HG03097 (cell line): Measurements from ENCODE around the gene PKD1.
"Not testable (repeated sequence)": the region's sequence is repeated elsewhere in the genome, so short reads cannot be mapped to it uniquely, and the experiment has no call there.

Experiments used
- ATAC-seq: cut with Tn5 transposase; IDR thresholded peaks from one replicate; pipeline ENCODE4 v1.9.1; 2021; ENCODE audit not compliant: unreplicated experiment, low FRiP score

The PKD1 gene

DNA sequence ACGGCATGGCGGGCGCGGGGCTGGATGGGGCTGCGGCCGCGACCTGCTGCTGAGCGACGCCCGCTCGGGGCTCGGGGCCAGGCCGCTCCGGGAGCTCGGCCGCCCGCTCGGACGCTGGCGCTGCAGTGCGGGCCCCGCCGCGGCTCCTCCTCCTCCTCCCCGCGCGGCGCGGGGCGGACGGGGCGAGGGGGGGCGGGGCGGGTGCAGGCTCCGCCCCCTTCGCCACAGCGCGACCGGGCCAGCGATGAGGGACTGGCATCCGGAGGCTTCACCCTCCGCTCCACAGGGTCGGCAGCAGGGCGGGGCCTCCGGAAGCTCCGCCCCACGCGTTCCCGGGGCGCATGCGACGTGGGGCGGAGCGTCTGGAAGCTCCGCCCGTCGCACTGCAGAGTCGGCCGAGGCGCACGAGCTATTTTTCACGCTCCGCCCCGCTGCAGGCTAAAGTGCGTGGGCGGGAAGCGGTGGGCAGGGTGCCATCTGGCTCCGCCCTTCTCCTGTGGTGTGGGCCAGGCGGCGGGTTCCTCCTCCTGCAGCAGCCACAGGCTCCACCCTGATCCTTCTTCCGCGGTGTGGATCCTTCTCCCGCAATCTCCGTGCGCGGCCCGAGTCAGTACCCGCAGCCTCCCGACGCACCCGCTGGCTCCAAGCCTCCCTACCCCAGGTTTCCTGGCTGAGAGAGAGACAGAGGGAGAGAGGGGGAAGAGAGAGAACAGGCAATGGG is at the start of gene PKD1:
Gene PKD1, minus strand, starts transcription at position 129 of the 721 bp plus-strand sequence. CDS start 209 bp downstream, outside the sequence.
- not testable (repeated sequence) for ATAC-seq

DNA sequence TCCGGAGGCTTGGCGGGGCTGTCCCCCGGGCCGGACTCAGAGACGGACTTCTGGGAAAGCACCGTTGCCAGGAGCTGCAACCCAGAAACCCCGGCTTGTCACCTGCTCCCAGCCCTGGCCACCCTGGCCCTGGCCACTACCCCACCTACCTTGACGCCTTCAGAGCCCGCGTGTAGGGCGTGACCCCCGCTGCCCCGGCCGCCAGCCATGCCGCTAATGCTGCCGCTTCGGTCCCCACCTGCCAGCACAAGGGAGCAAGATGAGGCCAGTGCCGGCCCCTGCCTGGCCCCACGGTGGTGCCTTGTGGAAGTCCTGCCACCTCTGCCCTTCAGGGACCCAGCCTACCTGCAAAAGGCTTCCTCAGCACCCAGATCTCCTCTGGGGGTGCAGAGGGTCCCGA is 49.3 kb upstream of the PKD1 start:
- no peak for ATAC-seq

DNA sequence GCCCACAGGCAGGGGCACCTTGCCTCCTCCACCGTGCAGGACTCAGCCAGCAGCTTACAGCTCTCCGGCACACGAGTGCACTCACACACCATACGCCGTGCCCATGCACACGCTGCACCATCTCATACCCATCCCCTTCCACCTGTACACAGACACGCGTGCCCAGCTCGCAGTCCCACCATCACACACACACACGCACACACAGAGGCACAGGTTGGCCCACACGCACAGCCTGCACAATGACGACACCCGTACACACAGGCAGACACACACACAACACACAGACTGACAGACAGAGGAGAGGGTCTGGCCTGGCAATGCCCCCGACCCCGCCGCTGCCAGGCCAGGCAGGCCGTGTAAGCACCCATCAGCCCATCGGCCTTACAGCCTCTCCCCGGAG is 48.6 kb upstream of the PKD1 start:
- no peak for ATAC-seq

DNA sequence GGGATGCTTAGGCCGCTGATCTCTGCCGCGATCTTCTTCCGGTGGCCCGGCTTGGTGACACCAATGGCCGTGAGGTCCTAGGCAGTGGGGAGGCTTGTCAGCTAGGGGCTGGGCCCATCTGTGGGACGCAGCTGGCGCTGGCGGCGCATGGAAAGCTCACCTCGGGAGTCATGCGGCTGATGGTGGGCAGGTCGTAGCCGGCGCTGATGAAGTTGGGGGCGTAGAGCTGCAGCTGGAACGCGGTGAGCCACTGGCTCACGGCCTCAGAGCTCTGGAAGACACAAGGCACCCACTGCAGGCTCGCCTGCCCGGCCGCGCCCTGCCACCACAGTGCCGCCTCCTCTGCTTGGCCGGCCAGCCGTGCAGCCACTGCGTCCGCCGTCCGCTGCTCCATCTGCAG is 48.0 kb upstream of the PKD1 start:
- ATAC-seq = no peak

DNA sequence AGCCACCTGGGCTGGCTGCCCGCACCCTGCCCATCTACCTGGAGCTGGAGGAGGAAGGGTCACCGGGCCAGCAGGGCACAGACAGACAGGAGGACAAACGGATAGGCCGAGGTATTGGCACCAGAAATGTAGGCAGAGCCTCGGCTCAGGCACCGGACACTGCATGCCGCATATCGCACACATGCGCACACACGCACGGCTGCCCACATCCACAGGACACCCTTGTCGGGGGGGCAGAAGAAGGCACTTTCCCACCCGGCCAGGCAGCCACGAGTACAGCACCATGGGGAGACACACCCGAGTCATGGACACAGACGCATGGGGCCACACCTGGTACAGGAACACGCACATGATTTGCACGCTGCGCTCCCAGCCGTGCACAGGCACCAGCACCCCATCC is 46.3 kb upstream of the PKD1 start:
- ATAC-seq = no peak

DNA sequence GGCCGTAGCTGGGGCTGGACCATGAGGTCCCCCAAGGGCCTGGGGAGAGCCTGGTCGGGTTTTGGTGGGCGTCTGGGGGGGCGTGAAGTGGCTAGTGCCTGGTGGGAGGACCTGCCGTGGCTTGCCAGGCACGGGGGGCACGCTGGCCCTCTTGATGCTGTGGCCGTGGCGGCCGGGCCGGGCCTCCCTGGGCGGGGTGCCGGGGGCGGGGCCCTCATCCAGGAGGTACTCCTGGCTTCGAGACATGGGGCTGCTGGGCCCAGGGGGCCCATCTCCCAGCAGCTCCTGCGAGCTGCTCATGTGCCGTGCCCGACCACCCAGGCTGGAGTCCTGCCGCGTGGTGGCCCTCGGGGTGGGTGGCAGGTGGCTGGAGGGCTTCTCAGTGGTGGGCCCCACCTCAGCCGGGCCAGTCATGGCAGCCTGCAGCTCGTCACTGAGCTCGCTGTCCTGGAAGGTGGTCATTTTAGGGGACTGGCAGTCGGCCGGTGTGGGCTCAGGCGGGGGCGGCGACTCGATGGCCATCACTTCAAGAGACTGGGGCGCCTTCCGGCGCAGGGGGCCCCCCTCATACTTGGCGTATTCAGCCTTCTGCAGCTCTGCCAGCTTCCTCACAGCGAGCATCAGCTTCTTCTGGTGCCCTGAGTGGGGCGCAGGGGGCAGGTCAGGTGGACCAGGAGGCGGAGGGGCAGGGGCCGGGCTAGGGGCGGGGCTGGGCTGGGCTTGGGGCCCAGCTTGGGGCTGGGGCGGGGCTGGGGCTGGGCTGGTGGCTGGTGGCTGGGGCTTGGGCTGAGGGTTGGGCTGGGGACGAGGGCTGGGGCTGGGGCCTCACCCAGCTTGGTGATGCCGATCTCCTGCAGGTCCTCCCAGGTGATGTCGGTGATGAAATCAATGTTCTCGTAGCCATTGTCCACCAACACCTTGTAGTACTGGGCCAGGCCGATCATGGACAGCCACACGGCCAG is 45.5 kb upstream of the PKD1 start:
- ATAC-seq = no peak

DNA sequence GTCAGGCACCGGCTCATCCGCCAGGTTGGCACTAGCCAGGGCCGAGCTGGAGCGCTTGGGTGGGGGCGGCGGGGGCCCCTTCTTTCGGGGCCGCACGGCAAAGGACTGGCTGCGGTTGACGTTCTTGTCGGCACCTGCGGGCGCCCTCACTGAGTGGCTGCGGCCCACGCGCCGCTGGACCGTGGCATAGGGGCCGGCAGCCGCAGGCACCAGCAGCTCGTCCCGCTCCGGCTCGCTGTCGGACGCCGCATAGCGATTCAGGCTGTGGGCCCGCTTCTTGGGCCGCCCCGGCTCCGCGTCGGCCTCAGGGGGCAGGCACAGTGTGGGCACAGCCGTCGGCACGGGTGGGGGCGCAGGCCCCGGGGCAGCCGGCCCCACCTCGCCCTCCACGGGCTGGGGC is 44.8 kb upstream of the PKD1 start:
- ATAC-seq = no peak

DNA sequence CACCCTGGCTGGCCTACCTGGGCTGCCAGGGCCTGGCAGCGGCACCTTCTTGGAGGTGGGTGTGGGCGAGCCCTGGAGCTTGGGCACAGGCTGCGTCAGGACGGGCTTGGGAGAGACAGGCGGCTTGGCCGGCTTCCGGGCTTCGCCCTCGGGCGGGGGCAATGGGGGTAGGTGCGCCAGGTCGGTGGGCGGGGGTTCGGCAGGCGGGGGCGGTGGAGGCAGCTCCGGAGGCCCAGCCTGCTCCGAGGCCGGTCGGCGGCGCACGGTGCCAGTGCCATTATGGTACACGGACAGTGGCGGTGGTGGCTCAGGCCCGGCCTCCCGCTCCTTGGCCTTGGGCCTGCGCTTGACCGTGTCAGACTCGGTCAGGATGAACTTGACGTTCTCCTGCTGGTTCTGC is 43.9 kb upstream of the PKD1 start:
- no peak for ATAC-seq

DNA sequence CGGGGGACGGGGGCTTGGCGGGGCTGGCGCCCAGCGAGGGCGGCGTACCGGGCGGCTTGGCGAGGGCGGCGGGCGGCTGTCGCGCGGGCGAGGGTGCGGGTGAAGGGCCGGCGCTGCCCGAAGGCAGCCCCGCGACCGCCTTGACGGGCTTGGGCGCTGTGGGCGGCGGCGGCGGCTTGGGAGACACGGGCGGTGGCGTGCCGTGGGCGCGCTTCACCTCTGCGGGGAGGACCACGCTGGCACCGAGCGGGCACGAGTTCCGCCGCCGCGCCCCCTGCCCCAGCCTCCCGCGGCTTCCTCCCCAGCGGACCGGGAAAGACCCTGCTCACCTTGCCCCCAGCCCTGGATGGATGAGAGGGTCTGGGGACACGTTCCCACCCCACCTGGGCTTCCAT is 43.4 kb upstream of the PKD1 start:
- ATAC-seq = no peak

DNA sequence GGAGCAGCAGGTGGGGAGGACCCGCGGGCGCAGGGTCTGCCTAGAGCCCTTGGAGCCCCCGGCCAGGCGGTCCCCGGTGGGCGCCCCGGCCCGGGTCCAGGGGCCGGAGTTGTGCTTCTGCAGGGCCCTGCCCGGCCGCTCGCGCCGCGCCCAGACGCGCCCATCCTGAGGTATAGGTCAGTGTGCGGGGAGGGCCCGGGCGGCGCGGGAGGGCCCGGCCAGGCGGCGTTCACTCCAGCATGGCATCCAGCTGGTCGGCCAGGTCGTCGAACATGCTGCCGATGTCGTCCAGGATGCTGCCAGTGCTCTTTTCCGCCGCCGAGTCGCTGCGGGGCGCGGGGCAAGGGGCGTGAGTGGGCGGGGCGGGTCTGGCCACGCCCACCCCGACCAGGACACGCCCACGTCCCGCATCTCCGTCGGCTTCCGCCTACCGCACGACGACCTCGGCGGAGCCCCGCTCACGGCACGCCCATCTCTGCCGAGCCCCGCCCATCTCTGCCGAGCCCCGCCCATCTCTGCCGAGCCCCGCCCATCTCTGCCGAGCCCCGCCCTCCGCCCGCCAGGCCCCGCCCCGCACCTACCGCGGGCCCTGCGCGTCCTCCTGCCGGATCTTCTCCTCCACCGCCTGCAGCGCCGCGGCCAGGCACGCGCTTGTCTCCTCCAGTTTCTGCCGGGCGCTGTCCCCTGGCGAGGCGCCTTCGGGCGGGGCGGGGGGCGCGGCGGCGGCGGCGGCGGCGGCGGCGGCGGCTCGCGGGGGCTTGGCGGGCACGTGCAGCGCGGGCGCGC is 42.8 kb upstream of the PKD1 start:
- ATAC-seq = no peak

DNA sequence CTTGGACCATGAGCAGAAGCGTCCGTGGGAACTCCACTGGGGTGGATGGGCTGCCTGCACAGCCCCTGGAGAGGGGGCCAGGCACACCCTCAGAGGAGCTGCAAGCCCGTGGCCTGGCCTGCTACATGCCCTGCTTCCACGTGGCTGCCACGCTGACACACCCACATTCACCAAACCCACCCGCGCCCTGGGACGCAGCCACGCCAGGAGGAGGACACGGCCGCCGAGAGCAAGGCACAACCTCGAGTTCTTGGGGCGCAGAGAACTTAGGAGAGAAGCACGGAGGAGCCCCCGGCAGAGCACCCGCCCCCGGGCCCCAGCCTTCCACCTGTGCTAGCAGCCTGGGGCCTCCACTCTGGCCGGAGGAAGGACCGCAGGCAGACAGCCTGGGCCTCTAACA is 41.9 kb upstream of the PKD1 start:
- no peak for ATAC-seq

DNA sequence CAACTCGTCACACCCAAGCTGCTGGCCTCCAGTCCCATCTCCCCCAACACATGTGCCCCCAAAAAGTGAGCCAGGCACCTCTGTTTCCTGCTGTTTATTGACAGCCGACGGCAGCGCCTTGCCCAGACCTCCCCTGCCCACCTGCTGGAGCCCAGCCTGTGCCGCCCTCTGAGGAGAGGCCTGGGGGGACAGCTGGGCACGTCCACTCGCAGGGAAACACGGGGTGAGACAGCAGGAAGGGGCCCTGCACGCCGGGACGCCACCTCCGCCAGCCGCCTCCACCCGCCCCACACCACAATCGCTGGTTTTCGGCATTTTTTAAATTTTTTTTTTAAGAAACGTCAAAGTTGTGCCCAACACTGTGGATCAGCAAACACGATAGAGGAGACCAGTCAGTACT is 41.4 kb upstream of the PKD1 start:
- ATAC-seq = no peak

DNA sequence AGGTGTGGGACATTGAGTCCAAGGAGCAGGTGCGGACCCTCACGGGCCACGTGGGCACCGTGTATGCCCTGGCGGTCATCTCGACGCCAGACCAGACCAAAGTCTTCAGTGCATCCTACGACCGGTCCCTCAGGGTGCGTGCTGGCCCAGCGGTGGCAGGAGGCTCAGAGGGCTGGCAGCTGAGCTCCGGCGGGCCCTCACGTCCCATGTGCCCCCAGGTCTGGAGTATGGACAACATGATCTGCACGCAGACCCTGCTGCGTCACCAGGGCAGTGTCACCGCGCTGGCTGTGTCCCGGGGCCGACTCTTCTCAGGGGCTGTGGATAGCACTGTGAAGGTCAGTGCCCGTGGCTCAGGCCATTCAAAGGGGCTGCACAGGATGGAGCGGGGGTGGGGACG is 40.3 kb upstream of the PKD1 start:
- ATAC-seq = no peak

DNA sequence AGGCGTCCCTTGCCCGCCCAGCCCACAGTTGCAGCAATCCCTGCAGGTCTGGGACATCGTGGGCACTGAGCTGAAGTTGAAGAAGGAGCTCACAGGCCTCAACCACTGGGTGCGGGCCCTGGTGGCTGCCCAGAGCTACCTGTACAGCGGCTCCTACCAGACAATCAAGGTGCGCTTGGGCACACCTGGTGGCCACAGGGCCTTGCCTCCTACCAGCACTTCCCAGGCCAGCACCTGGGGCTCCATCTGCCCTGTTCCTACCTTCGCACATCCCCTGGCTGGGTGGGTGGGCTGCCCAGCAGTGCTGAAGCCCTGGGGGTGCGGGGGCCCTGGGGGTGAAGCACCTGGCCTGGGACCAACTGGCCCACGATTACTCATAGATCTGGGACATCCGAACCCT is 39.8 kb upstream of the PKD1 start:
- ATAC-seq = no peak

DNA sequence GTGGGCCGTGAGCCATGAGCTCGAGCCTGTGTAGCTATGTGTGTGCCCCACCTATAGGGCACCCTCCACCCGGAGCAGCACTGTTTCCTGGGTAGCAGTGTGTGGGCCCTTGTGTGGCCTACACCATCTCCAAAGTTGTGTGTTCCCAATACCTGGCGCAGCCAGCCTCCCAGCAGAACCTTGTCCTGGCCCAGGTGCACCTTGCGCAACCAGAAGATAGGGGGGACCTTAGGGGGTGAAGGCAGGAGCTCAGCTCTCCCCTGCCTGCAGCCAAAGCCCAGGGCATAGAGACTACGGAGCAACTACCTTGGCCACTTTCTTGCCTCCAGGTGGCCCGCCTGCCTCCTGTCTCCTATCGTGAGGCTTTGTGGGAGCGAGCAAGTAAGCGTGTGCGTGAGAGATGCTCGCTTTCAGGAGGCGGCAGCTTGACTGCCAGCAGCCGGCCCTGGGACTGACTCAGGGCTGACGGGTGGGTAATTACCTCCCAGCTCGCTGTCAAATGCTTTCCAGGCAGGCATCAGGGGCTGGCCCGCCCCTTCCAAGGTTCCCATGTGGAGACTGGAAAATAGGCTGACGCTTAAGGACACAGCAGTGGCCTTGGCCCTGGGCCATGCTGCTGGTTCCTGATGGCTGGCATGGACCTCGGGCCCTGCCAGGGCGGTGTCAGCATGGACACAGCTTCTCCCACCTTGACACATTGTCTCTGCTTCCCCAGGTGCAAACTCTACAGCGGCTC is 38.9 kb upstream of the PKD1 start:
- no peak for ATAC-seq

DNA sequence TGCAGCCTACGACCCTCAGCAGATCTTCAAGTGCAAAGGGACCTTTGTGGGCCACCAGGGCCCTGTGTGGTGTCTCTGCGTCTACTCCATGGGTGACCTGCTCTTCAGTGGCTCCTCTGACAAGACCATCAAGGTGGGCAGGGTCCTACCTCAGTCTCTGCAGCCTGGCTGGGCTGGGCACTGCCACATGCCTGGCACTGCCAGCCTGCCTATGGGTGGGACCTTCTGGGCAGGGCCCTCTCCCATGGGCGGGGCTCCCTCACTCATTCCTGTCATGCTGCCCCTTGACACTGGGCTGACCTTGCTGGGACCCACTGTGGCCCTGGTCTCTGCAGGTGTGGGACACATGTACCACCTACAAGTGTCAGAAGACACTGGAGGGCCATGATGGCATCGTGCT is 38.2 kb upstream of the PKD1 start:
- no peak for ATAC-seq

DNA sequence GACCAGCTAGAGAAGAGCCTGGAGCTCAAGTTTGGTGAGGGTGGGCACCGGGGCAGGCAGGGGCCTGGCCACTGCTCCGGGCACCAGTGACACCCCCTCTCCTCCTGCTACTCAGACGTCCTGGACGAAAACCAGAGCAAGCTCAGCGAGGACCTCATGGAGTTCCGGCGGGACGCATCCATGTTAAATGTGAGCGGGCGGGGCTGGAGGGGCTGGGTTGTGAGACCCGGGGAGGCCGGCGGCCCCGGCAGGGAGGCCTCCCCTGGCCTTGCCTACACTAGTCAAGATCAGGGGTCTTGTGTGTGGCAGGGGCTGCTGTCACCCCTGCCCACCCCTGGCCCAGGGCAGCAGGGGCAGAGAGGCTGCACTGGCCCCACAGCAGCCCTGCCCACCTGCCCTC is 37.7 kb upstream of the PKD1 start:
- no peak for ATAC-seq

DNA sequence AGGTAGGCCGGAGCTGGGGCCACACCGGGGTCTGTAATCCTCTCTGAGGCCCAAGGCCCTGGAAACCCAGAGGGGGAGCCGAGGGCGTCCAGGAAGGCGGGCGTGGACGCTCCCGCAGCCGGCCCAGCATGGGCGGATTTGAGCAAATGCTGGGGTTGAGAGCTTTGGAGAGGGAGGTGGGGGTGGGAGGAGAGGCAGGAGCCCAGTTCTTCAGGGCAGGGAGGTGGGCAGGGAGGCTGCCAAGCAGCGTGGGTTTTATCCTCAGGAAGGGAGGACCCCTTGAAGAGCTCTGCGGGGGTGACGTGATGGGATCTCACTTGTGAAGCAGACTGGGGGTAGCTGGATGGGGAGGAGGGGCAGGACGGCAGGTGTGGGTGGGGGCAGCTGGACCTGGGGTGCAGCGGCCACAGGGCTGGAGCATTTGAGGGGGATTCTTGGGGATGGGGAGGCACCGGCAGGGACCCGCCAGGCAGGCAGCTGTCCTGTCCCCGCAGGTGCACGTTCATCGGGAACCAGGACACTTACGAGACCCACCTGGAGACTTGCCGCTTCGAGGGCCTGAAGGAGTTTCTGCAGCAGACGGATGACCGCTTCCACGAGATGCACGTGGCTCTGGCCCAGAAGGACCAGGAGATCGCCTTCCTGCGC is 37.1 kb upstream of the PKD1 start:
- ATAC-seq = no peak

DNA sequence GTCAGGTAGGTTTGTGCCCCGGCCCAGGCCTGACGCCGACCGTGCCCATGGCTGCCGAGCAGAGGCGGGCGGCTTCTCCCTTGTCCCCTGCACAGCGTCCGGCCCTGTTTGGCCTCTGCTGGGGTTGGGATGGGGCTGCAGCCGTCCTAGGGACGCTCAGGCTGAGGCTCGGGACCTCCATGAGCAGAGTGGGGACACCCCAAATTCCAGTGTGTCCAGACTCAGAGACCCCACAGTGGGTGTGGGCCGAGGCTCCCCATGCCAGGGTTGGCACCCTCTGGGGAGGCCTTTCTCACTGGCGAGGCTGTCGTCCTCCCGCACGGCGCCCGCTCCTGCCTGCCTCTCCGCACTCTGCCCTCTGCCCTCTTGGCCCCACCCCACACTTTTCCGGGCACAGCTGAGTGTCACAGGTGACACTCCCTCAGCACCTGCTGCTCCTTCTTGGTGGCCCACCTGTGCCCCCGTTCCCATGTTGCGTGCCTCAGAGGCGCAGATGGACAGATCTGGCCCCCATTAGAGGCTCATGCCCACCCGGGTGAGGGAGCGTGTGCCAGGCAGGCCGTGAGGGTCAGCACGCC is 36.0 kb upstream of the PKD1 start:
- ATAC-seq = no peak
